ENCODE measurements around the gene ADGRL1. TPM values are rescaled to one million over a fixed set of nuclear protein-coding genes. Genes with fewer than 3 reads are reported as not detected.
A peak's percentile ranks its signal among the peaks of the same experiment; 100 is the strongest.
"Not testable (repeated sequence)": the region's sequence is repeated elsewhere in the genome, so short reads cannot be mapped to it uniquely, and the experiment has no call there.

ADGRL1 gene
- 1.7 and 1.9 TPM in 2 replicates for total RNA-seq

DNA sequence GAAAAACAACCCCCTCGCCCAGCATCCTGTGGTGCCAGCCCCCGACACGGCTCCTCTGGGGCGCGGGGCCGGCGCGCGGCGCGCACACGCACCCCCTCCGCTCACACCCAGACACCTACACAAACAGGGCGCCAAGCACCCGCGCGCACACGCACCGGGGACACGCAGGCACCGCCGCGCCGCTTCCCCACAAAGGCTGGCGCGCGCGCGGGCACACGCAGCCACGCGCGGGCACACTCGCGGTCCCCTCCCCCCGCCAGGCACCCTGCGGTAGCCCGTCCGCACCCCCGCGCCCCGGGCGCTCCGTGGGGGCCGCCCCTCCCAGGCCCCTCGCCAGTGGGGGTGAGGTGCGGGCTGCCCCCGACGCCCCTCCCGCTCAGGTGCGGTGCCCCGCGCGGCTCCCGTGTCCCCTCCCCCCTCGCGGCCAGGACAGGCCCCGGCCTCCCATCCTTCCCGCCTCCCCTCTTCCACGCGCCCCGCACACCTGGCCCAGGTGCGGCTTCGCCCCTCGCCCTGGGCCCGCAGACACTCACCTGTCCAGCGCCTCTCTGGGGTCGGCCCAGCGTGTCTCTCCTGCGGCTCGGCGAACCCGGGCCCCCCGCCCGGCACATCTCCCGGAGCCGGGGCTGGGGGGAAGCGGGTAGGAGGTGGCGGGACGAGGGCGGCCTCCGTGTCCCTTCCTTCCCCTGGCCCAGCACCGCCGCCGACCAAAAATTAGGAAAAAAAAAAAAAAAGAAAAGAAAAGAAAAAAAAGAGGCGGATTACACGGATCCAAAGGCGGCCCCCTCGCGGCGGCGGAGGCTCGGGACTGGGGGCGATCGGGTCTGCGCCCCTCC lies at the start of gene ADGRL1:
Gene ADGRL1 (minus strand): TSS at position 718 of the 836 bp plus-strand sequence. CDS start 22,567 bp downstream, outside the sequence.
- DNase-seq (ENCODE audit: low read depth), result not testable (repeated sequence)

DNA sequence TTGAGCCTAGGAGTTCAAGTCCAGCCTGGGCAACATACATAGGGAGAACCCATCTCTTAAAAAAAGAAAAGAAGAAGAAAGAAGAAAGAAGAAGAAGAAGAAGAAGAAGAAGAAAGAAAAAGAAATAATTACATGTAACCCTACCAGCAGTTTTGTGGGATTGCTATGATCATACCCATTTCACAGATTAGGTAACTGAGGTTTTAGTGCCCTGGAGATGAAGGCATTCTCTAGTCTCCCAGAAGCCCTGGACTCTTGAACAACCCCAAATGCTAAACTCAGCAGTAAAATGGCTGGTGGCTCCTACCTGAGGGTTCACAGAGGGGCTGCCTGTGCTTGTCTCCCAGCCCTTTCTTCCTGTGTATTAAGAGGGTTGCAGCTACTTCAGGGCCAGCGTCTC lies 49.3 kb upstream of the ADGRL1 start:
- H3K4me3 ChIP-seq (ENCODE audit: low read depth, low read length); DNase-seq (ENCODE audit: low read depth): not testable (repeated sequence)

More for the DNA sequence above, at the start of gene ADGRL1:
- peak within 1 kb of the TSS; percentile 60 for H3K4me3 ChIP-seq (ENCODE audit: low read depth, low read length)

DNA sequence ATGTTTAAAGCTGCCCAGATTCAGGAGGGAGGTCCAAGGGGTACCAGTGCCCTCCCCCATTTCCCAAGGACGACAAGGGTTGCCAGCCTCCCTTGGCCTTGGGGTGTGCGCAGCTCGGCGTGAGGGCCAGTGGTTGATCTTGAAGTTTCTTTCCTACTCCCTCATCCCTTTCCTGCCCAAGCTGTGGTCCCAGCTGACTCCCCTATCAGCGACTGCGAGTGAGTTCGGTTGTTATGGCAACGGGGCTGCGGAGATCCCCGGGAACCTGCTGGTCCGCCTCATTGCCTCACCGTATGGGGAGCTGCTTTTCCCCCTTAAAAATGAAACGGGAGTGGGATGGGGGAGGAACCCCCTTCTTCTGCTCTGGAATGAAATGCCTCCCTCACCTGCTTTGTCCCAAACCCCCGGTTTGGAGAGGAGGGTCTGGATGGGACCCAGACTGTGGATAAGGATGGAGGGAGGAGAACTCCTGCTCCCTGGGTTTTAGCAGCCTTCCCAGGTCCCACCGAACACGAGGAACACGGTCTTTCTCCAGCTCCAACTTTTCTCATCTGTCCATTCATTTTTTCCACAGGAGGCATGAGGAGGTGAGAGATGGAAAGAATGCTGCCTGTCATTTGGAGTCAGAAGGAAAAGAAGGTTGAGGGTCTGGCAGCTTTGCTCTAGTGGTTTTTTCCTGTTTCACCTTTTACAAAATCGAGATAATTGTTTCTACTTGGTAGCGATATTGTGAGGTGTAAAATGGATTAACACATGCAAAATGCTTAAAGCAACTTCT lies 48.0 kb upstream of the ADGRL1 start:
- not testable (repeated sequence) for DNase-seq (ENCODE audit: low read depth)

DNA sequence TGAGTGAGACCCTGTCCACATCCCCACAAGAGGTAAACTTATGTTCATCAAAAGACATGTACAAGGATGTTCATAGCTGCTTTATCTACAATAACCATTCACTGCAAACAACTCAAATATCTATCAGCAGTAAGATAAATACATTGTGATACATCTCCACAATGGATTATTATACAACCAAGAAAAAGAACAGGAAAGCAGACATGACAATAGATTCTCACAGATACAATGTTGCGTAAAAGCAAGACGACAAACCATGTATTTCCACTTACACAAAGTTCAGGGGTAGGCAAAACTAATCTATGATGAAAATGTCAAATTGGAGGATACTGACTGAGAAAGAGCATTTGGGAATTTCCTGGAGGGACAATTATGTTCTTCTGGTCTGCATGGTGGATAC lies 46.2 kb upstream of the ADGRL1 start:
- DNase-seq (ENCODE audit: low read depth); H3K4me3 ChIP-seq (ENCODE audit: low read depth, low read length): not testable (repeated sequence)

More for the DNA sequence above, 48.0 kb upstream of the ADGRL1 start:
- H3K4me3 ChIP-seq (ENCODE audit: low read depth, low read length), result not testable (repeated sequence)

DNA sequence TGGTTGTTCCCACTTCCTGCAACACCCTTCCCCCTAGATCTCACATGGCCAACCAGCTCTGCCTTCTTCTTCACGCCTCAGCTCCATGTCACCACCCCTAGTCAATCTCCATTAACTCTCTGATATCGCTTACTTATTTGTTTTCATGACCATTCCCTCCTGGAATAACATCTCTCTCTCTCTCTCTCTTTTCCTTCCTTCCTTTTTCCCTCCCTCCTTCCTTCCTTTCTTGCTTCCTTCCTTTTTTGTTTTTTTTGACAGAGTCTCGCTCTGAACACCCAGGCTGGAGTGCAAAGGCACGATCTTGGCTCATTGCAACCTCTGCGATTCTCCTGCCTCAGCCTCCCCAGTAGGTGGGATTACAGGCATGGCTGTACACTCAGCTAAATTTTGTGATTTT lies 44.9 kb upstream of the ADGRL1 start:
- TF ChIP-seq, protein P1, sequence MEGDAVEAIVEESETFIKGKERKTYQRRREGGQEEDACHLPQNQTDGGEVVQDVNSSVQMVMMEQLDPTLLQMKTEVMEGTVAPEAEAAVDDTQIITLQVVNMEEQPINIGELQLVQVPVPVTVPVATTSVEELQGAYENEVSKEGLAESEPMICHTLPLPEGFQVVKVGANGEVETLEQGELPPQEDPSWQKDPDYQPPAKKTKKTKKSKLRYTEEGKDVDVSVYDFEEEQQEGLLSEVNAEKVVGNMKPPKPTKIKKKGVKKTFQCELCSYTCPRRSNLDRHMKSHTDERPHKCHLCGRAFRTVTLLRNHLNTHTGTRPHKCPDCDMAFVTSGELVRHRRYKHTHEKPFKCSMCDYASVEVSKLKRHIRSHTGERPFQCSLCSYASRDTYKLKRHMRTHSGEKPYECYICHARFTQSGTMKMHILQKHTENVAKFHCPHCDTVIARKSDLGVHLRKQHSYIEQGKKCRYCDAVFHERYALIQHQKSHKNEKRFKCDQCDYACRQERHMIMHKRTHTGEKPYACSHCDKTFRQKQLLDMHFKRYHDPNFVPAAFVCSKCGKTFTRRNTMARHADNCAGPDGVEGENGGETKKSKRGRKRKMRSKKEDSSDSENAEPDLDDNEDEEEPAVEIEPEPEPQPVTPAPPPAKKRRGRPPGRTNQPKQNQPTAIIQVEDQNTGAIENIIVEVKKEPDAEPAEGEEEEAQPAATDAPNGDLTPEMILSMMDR (IDR thresholded peaks at IDR 0.05; ENCODE audit: insufficient read depth, low read depth, low read length), result no peak
- H3K4me3 ChIP-seq (ENCODE audit: low read depth, low read length), result no peak overlapping the region
- no peak for DNase-seq (ENCODE audit: low read depth)

DNA sequence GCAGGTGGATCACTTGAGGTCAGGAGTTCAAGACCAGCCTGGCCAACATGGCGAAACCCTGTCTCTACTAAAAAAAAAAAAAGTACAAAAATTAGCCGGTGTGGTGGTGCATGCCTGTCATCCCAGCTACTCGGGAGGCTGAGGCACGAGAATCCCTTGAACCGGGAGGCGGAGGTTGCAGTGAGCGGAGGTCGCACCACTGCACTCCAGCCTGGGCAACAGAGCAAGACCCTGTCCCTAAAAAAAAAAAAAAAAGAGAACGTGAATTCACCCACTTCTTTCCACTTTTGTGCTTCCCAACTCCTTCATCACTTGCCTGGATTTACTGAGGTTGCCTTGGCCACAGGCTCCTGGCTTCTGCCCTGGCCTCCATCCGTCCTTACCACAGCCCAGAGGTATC lies 44.3 kb upstream of the ADGRL1 start:
- not testable (repeated sequence) for H3K4me3 ChIP-seq (ENCODE audit: low read depth, low read length); DNase-seq (ENCODE audit: low read depth)

DNA sequence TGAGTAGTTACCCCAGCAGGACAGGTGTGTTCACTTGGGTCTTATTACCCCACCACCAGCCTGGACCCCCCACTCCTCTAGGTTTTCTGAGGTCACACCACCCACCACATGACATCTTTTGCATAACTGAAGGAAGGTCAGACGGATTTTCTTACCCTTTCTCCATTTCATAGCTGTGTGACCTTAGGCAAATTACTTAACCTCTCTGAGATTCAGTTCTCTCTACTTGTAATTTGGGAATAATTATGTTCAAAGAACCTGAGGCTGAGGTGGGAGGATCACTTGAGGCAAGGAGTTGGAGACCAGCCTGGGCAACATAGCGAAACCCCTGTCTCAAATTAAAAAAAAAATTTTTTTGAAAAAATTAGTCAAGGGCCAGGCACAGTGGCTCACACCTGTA lies 43.9 kb upstream of the ADGRL1 start:
- not testable (repeated sequence) for DNase-seq (ENCODE audit: low read depth); H3K4me3 ChIP-seq (ENCODE audit: low read depth, low read length)

DNA sequence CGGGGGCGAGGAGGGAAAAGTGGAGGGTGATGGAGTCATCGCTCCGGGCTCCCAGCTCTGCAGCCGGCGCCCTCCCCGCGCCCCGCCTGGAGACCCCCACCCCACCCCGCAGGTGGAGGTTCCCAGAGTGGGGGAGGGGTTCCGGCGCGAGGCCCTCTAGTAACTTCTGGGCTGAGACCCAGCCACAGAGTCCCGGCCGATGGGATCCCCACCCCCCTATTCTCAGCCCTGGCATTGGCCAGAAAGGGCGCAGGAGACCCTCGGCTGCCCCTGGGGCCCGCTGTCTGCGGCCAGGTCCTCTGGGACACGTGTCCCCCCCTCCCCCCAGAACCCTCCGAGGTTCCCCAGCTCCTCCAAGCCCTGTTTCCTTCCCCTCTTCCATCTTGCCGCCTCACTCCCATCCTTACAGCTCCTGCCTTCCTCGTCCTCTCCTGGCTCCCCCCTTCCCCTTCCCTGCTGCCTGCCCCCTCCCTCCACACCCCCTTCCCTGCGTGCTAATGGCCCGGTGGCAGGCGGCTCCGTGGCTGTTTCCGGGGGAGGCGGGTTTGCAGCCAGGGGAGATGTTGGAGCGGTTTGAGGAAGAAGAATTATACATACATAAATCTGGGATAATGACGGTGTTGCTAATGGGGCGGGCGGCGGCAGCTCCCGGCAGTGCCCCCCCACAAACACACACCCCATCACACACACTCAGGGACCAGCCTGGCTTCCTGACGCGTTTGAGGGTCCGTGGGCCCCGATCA lies 43.2 kb upstream of the ADGRL1 start:
- peak overlapping the region; percentile 53 for H3K4me3 ChIP-seq (ENCODE audit: low read depth, low read length)
- not testable (repeated sequence) for DNase-seq (ENCODE audit: low read depth)

DNA sequence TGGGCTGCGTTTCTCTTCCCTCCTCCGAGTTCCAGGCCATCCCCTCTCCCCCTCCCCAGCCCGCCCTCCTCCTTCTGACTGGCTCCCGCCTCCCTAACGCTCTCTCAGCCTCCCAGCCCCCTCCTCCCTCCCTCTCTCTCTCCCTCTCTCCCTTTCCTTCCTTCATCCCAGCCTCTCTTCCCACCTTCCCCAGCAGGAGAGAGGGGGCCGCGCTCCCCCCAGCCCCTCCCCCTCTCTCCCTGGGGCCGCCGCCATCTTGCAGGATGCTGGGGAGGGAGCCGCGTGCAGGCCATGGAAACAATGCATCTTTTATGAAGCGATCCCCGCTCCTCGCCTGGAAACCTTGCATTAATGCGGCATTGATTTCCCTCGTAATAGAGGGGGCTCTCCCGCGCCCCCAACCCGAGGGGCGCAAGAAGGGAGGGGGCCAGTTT lies 42.6 kb upstream of the ADGRL1 start:
- DNase-seq (ENCODE audit: low read depth), result peak; percentile 46
- H3K4me3 ChIP-seq (ENCODE audit: low read depth, low read length), result peak overlapping the region; percentile 53
- TF ChIP-seq, protein P1 (IDR thresholded peaks at IDR 0.05; ENCODE audit: insufficient read depth, low read depth, low read length), result no peak

DNA sequence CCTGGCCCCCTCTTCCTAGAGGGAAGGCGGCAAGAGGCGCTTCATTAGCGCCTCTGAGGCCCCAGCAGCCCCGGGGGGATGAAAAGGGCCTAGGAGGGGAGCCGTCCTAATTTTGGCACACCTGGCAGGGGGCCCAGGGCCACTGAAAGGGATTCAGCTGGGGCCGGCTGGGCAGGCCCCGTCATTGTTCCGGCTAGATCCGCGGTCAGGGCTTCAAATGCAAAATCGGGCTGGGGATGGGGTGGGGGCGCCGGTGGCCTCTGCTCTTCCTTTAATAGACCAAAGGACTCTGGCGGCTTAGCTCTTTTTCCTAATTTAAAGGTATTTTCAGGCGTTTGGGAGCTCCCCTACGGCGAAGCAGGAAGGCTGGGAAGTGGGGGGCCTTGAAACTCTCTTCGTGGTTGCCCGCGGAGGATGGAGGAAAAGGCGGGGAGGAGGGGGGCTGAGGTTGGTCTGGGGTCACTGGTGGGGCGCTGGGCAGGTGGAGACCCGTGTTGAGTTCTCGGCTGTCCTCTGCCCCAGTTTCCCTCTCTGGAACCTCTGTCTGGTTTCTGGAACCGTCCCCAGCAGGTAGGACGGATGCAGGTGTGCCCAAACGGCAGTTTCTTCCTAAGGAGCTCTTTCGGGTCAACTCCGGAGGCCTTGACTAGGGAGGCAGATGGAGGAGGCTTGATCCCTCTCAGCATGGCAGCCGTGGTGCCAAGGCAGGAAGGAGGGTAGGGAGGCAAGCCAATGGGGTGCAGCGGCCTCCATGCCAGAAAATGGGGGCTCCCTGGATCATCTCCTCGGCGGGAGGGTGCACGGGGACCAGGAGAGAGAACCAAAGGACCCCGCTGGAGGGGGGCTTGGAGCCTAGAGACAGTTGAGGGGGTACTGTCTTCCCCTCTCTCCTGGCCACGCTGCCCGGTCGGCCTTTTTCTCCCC lies 41.8 kb upstream of the ADGRL1 start:
- H3K4me3 ChIP-seq (ENCODE audit: low read depth, low read length); DNase-seq (ENCODE audit: low read depth): not testable (repeated sequence)

DNA sequence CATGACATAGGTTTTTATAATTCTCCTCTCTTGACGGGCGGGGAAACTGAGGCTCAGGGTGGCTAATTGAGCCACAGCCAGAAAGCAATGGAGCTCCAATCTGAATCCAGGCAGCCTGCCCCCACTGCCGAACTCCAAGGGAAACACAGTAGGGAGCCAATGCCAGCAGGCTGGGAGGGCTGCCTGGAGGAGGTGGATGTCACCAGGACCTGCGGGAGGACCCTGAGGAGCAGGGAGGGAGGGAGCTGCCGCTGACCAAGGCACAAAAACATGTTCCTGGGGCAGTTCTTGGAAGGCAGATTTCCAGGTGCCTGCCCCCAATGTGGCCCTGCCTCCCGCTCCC lies 41.2 kb upstream of the ADGRL1 start:
- H3K4me3 ChIP-seq (ENCODE audit: low read depth, low read length); DNase-seq (ENCODE audit: low read depth): not testable (repeated sequence)

DNA sequence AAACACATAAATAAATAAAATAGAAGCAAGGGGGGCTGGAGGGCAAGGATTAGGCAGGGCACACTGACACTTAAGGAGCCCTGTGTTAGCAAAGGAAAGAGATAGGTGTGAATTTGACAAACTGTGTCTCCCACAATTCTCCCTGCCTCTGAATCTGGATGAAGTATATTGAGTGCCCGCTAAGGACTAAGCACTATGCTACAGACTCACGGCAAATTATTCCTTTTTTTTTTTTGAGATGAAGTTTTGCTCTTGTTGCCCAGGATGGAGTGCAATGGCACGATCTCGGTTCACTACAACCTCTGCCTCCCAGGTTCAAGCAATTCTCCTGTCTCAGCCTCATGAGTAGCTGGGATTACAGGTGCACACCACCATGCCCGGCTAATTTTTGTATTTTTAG lies 38.4 kb upstream of the ADGRL1 start:
- H3K4me3 ChIP-seq (ENCODE audit: low read depth, low read length); DNase-seq (ENCODE audit: low read depth): not testable (repeated sequence)

DNA sequence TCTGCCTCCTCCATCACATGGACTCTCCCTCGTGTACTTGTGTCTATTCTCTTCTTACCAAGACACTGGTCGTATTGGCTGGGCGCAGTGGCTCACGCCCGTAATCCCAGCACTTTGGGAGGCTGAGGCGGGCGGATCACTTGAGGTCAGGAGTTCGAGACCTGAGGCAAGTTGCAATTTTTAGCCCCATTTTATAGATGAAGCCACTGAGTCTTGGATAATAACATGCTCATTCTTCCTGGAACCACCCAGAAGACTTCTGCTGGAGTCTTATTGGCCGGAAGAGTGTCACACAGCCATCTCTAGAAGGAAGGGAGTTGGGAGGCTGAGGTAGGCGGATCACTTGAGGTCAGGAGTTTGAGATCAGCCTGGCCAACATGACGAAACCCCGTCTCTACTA lies 37.7 kb upstream of the ADGRL1 start:
- H3K4me3 ChIP-seq (ENCODE audit: low read depth, low read length); DNase-seq (ENCODE audit: low read depth): not testable (repeated sequence)

Measured in fibroblast of villous mesenchyme (primary cell).